Measurements from ENCODE around the gene COPG2.

Gene COPG2

GRCh38 chr7:130708001-130708400 lies 39.5 kb upstream of the COPG2 start:
- Histone ChIP-seq H4K20me1 (ENCODE audit: insufficient read depth, low read length) (no peaks in the 10 kb centered on the region), H3K4me2 (ENCODE audit: low read length) (no peak overlapping the region), H3K79me2 (ENCODE audit: insufficient read depth, low read length) (no peaks in the 10 kb centered on the region), H3K36me3 (ENCODE audit: insufficient read depth, low read length) (no peaks in the 10 kb centered on the region), H3K9me3 (ENCODE audit: low read length) (0 out of 2 replicates have a peak, but pooled peaks cover 6% of the 10 kb centered on the region), H3F3A (ENCODE audit: insufficient read depth, low read length) (no peaks in the 10 kb centered on the region), H3K27me3 (ENCODE audit: insufficient read depth, low read length) (peaks cover 5% of the 10 kb centered on the region; the same call in 1 of the 2 replicates), H3K9me2 (ENCODE audit: low read depth, low read length) (peaks cover 3% of the 10 kb centered on the region; the same call in 1 of the 2 replicates), H3K4me3 (ENCODE audit: low read depth, low read length, poor library complexity, severe bottlenecking) (no peak overlapping the region), H3K27ac (ENCODE audit: low read depth, low read length, poor library complexity, severe bottlenecking) (no peak overlapping the region), H2AFZ (ENCODE audit: low read length) (no peak overlapping the region), H3K4me1 (ENCODE audit: insufficient read depth, low read length, severe bottlenecking) (no peaks in the 10 kb centered on the region), H3K9ac (ENCODE audit: low read length) (no peak overlapping the region)
- TF ChIP-seq EZH2 (IDR thresholded peaks at IDR 0.05; ENCODE audit: borderline replicate concordance, low read length) (no peak), CTCF (IDR thresholded peaks at IDR 0.05; ENCODE audit: low read length) (no peak)

GRCh38 chr7:130703851-130704250 lies 35.3 kb upstream of the COPG2 start:
- Histone ChIP-seq H3K27ac (ENCODE audit: low read depth, low read length, poor library complexity, severe bottlenecking) (no peak overlapping the region), H3K9me3 (ENCODE audit: low read length) (0 out of 2 replicates have a peak, but pooled peaks cover 6% of the 10 kb centered on the region), H2AFZ (ENCODE audit: low read length) (no peak overlapping the region), H3F3A (ENCODE audit: insufficient read depth, low read length) (no peaks in the 10 kb centered on the region), H3K4me3 (ENCODE audit: low read depth, low read length, poor library complexity, severe bottlenecking) (no peak overlapping the region), H3K27me3 (ENCODE audit: insufficient read depth, low read length) (peaks cover 5% of the 10 kb centered on the region; the same call in 1 of the 2 replicates), H3K79me2 (ENCODE audit: insufficient read depth, low read length) (no peaks in the 10 kb centered on the region), H3K36me3 (ENCODE audit: insufficient read depth, low read length) (no peaks in the 10 kb centered on the region), H3K4me1 (ENCODE audit: insufficient read depth, low read length, severe bottlenecking) (no peaks in the 10 kb centered on the region), H3K9ac (ENCODE audit: low read length) (no peak overlapping the region), H3K9me2 (ENCODE audit: low read depth, low read length) (peaks cover 3% of the 10 kb centered on the region; the same call in 1 of the 2 replicates), H4K20me1 (ENCODE audit: insufficient read depth, low read length) (no peaks in the 10 kb centered on the region), H3K4me2 (ENCODE audit: low read length) (no peak overlapping the region)
- TF ChIP-seq CTCF (IDR thresholded peaks at IDR 0.05; ENCODE audit: low read length): no peak
- TF ChIP-seq EZH2 (IDR thresholded peaks at IDR 0.05; ENCODE audit: borderline replicate concordance, low read length): no peak

GRCh38 chr7:130701650-130702049 lies 33.1 kb upstream of the COPG2 start:
- H3K9me2 ChIP-seq (ENCODE audit: low read depth, low read length): peaks cover 3% of the 10 kb centered on the region; the same call in 1 of the 2 replicates
- H4K20me1 ChIP-seq (ENCODE audit: insufficient read depth, low read length): no peaks in the 10 kb centered on the region
- H3K9me3 ChIP-seq (ENCODE audit: low read length): no peaks in the 10 kb centered on the region
- no peaks in the 10 kb centered on the region for H3K36me3 ChIP-seq (ENCODE audit: insufficient read depth, low read length)
- no peaks in the 10 kb centered on the region for H3K79me2 ChIP-seq (ENCODE audit: insufficient read depth, low read length)
- no peak overlapping the region for H3K4me3 ChIP-seq (ENCODE audit: low read depth, low read length, poor library complexity, severe bottlenecking)
- no peaks in the 10 kb centered on the region; the same call in 1 of the 2 replicates for H3K27me3 ChIP-seq (ENCODE audit: insufficient read depth, low read length)
- H3K9ac ChIP-seq (ENCODE audit: low read length): no peak overlapping the region
- TF ChIP-seq CTCF (IDR thresholded peaks at IDR 0.05; ENCODE audit: low read length) (no peak), EZH2 (IDR thresholded peaks at IDR 0.05; ENCODE audit: borderline replicate concordance, low read length) (no peak)
- no peaks in the 10 kb centered on the region for H3K4me1 ChIP-seq (ENCODE audit: insufficient read depth, low read length, severe bottlenecking)
- H3K4me2 ChIP-seq (ENCODE audit: low read length): no peak overlapping the region
- no peak overlapping the region for H2AFZ ChIP-seq (ENCODE audit: low read length)
- H3K27ac ChIP-seq (ENCODE audit: low read depth, low read length, poor library complexity, severe bottlenecking): no peak overlapping the region
- no peaks in the 10 kb centered on the region for H3F3A ChIP-seq (ENCODE audit: insufficient read depth, low read length)

Data from OCI-LY1 (cell line).